GM23248 (cell line): ENCODE measurements around the gene PLOD1.

Source experiments
- EZH2 ChIP-seq: fragments of 200-600 bp; sonication (generic); IDR thresholded peaks from 2 replicates; pipeline ENCODE4 v1.6.1; 2018; ENCODE audit warnings: antibody characterized with exemption, mild to moderate bottlenecking; ENCODE audit not compliant: insufficient read depth, poor library complexity, severe bottlenecking
- EZH2phosphoT487 ChIP-seq: fragments of 200-600 bp; sonication (generic); IDR thresholded peaks from 2 replicates; pipeline ENCODE4 v1.6.1; 2018; ENCODE audit warnings: antibody characterized with exemption, moderate library complexity, mild to moderate bottlenecking, low read depth; ENCODE audit not compliant: insufficient read depth

GRCh38 chr1:11898086-11898785 is 36.3 kb upstream of the PLOD1 start:
- TF ChIP-seq EZH2phosphoT487 (no peak), EZH2 (no peak)
